ENCODE data around the gene C1QB. TPM values are rescaled to one million over a fixed set of nuclear protein-coding genes. Genes with fewer than 3 reads are reported as not detected.

C1QB gene
- total RNA-seq, 2 donors from 2014 or later, result 448 to 884 TPM

DNA sequence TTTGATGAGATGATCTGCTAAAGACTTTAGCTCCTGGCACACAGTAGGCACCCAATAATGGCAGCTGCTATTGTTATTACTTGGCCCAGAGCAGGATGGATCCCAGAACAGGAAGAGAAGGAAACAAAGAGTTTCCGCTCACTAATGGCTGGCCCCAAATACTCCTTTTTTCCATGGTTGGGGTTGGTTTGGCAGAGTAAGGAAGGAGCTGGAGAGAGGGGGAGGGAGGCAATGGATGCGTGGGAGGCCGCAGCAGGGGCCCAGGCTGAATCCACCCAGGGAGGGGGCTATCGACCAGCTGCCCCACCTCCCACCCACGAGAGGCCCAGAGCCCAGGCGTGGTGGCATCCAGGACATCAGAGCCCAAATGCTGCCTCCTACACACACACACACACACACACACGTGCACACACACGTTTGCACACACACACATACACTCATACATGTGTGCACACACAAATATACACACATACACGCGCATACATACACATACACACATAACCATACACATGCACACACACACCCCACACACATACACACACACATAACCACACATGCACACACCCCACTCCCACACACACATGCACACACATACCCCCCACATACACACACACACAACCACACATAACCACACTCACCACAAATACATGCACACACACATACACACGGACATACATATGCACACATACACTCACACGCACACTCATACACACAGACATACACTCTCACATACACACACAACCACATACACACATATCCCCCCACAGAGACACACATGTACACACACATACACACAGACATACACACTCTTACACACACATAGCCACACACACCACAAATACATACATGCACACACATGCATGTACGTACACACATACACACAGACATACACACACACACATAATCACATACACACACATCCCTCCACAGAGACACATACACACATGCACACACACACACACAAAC lies 25.2 kb downstream of the C1QB start:
- DNase-seq (ENCODE audit: low spot score), result no peak
- no peak for ATAC-seq (ENCODE audit: insufficient number of reproducible peaks, low FRiP score, low read depth)
- no peaks in the 10 kb centered on the region for H3K9me3 ChIP-seq

DNA sequence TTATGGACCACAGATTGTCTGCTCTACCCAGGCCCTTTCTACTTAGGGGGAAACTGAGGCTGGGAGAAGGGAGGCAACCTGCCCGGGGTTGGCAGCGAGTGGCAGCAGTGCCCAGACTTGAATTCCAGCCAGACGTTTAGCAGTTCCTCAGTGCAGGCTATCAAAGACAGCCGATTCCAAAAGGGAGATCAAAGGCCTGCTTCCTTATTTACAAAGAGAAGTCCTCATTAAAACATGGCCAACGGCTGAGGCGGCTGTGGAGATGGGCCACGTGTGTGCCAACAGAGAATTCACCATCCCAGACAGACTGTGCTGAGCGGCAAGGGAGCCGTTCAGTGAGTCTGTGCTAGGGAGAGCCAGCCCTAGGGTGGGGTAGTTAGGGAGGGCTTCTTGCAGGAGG lies 27.7 kb downstream of the C1QB start:
- Histone ChIP-seq H3K36me3 (no peaks in the 10 kb centered on the region), H3K4me1 (ENCODE audit: control insufficient read depth in 1 of 2, low read depth in 2 of 2) (no peaks in the 10 kb centered on the region), H3K27ac (no peak overlapping the region), H3K9me3 (no peaks in the 10 kb centered on the region), H3K27me3 (replicated peaks; ENCODE audit: insufficient read depth) (peaks cover 4% of the 10 kb centered on the region), H3K4me3 (no peak overlapping the region)
- DNase-seq (ENCODE audit: low spot score) (no peak), ATAC-seq (ENCODE audit: insufficient number of reproducible peaks, low FRiP score, low read depth) (no peak)
- TF ChIP-seq, protein P1, sequence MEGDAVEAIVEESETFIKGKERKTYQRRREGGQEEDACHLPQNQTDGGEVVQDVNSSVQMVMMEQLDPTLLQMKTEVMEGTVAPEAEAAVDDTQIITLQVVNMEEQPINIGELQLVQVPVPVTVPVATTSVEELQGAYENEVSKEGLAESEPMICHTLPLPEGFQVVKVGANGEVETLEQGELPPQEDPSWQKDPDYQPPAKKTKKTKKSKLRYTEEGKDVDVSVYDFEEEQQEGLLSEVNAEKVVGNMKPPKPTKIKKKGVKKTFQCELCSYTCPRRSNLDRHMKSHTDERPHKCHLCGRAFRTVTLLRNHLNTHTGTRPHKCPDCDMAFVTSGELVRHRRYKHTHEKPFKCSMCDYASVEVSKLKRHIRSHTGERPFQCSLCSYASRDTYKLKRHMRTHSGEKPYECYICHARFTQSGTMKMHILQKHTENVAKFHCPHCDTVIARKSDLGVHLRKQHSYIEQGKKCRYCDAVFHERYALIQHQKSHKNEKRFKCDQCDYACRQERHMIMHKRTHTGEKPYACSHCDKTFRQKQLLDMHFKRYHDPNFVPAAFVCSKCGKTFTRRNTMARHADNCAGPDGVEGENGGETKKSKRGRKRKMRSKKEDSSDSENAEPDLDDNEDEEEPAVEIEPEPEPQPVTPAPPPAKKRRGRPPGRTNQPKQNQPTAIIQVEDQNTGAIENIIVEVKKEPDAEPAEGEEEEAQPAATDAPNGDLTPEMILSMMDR (IDR thresholded peaks at IDR 0.05), result no peak

More for the DNA sequence above, 25.2 kb downstream of the C1QB start:
- no peak overlapping the region for H3K27ac ChIP-seq
- no peak overlapping the region for H3K4me3 ChIP-seq
- TF ChIP-seq, protein P1 (IDR thresholded peaks at IDR 0.05), result no peak
- peaks cover 4% of the 10 kb centered on the region for H3K27me3 ChIP-seq (replicated peaks; ENCODE audit: insufficient read depth)
- no peaks in the 10 kb centered on the region for H3K36me3 ChIP-seq
- no peaks in the 10 kb centered on the region for H3K4me1 ChIP-seq (ENCODE audit: control insufficient read depth in 1 of 2, low read depth in 2 of 2)

DNA sequence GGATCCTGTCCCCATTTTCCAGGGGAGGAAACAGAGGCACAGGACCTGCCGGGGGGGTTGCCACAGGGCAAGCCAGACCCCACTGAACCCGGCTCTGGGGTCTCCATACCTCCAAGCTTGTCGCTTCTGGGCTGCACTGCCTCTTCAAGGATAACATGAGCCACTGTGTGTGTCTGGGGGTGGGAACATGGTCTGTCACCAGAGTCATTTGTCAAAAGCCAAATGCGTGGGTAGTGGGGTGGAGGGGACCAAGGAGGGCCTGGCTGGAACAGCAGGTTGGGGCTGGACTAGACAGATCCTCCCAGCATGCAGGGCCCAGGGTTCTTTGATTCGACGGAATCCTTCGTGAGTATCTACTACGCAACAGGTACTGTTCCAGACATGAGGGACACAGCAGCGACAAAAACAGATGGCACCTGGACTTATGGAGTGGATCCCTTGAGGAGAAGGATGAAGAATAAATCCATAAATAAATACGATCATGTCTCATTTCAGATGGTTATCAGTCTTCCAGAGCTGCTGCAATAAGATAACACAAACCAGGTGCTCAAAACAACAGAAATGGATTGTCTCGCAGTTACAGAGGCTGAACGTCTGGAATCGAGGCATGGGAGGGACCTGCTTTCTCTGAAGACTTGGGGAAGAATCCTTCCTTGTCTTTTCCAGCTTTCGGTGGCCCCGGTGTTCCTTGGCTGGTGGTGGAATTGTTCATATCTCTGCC lies 28.7 kb downstream of the C1QB start:
- DNase-seq (ENCODE audit: low spot score), result no peak
- Histone ChIP-seq H3K27ac (no peak overlapping the region), H3K4me3 (no peak overlapping the region), H3K9me3 (no peaks in the 10 kb centered on the region), H3K27me3 (replicated peaks; ENCODE audit: insufficient read depth) (peaks cover 4% of the 10 kb centered on the region), H3K4me1 (ENCODE audit: control insufficient read depth in 1 of 2, low read depth in 2 of 2) (no peaks in the 10 kb centered on the region), H3K36me3 (no peaks in the 10 kb centered on the region)
- ATAC-seq (ENCODE audit: insufficient number of reproducible peaks, low FRiP score, low read depth), result no peak
- TF ChIP-seq, protein P1 (IDR thresholded peaks at IDR 0.05), result no peak

DNA sequence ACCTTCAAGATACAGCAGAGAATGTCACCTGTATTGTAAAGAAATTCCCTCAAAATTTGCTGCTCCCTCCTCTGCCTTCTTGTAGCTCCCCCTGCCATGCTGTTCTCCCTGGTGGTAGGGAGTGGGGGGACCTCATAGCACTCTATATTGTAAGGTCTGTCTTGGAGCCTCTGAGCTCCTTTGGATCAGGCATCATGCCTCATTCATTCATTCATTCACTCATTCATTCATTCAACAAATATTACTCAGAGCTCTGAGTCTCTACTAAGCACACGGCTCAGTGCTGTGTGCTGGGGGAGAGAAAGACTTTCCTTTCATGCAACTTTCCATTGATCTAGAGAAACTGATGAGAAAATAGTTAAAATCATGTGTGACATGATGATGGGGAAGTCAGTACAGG lies 30.5 kb downstream of the C1QB start:
- TF ChIP-seq, protein P1 (IDR thresholded peaks at IDR 0.05), result no peak
- DNase-seq (ENCODE audit: low spot score) (no peak), ATAC-seq (ENCODE audit: insufficient number of reproducible peaks, low FRiP score, low read depth) (no peak)
- Histone ChIP-seq H3K36me3 (no peaks in the 10 kb centered on the region), H3K4me1 (ENCODE audit: control insufficient read depth in 1 of 2, low read depth in 2 of 2) (no peaks in the 10 kb centered on the region), H3K27ac (no peak overlapping the region), H3K27me3 (replicated peaks; ENCODE audit: insufficient read depth) (peaks cover 4% of the 10 kb centered on the region), H3K4me3 (no peak overlapping the region), H3K9me3 (no peaks in the 10 kb centered on the region)

DNA sequence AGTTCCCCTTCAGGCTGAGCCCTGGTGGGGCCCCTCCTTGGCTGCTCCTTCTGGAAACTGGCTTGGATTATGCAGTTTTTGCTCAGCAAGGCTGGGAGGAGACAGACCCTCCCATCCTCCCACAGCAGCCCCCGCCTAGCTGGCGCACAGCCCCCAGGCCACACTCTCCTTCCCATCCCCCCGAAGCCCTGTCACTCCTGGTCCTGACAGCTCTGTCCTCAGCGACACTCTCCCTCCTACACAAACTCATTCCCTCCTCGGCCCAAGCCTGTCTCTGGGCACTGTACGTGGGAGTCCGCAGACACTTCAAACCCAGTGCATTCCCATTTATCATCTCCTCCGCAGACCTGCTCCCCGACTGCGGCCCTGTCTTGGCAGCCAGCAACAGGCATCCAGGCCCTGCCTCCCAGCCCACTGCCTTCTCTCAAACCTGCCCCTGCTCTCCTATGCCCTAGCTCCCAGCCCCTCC lies 32.6 kb downstream of the C1QB start:
- Histone ChIP-seq H3K4me1 (ENCODE audit: control insufficient read depth in 1 of 2, low read depth in 2 of 2) (no peaks in the 10 kb centered on the region), H3K27me3 (replicated peaks; ENCODE audit: insufficient read depth) (peaks cover 4% of the 10 kb centered on the region), H3K27ac (no peak overlapping the region), H3K36me3 (no peaks in the 10 kb centered on the region), H3K4me3 (no peak overlapping the region), H3K9me3 (no peaks in the 10 kb centered on the region)
- TF ChIP-seq, protein P1 (IDR thresholded peaks at IDR 0.05), result no peak
- no peak for ATAC-seq (ENCODE audit: insufficient number of reproducible peaks, low FRiP score, low read depth)
- no peak for DNase-seq (ENCODE audit: low spot score)
